KMS-11 (cell line): ENCODE data around the gene GOT1.

Experiments
- H2AFZ ChIP-seq: fragments of 200-600 bp; sonication (generic); 2 replicates; pipeline ENCODE4 v1.6.1; 2016; ENCODE audit warnings: antibody characterized with exemption, mixed run types, low read depth
- H3K27ac ChIP-seq: fragments of 200-600 bp; sonication (generic); 2 replicates; pipeline ENCODE4 v1.6.1; 2016; ENCODE audit warnings: mild to moderate bottlenecking, mixed run types
- H3K27me3 ChIP-seq: fragments of 200-600 bp; sonication (generic); 2 replicates; pipeline ENCODE4 v1.6.1; 2017; ENCODE audit warnings: mild to moderate bottlenecking, low read depth, mixed run types, moderate library complexity; ENCODE audit not compliant: insufficient read depth
- H3K36me3 ChIP-seq: fragments of 200-600 bp; sonication (generic); 2 replicates; pipeline ENCODE4 v1.6.1; 2017; ENCODE audit warnings: mild to moderate bottlenecking, mixed run types; ENCODE audit not compliant: insufficient read depth
- H3K4me1 ChIP-seq: fragments of 200-600 bp; sonication (generic); 2 replicates; pipeline ENCODE4 v1.6.1; 2016; ENCODE audit warnings: mild to moderate bottlenecking, low read depth, mixed run types; ENCODE audit not compliant: poor library complexity, severe bottlenecking
- H3K4me2 ChIP-seq: fragments of 200-600 bp; sonication (generic); 2 replicates; pipeline ENCODE4 v1.7.0; 2016; ENCODE audit warnings: mild to moderate bottlenecking, mixed run types
- H3K4me3 ChIP-seq: fragments of 200-600 bp; sonication (generic); IDR thresholded peaks from 2 replicates; pipeline ENCODE4 v1.6.1; 2017; ENCODE audit warnings: low read depth, low read length, mixed read lengths; ENCODE audit not compliant: insufficient read depth
- H3K79me2 ChIP-seq: fragments of 200-600 bp; sonication (generic); 2 replicates; pipeline ENCODE4 v1.6.1; 2016; ENCODE audit warnings: low read depth, mixed run types; ENCODE audit not compliant: insufficient read depth
- H3K9ac ChIP-seq: fragments of 200-600 bp; sonication (generic); 2 replicates; pipeline ENCODE4 v1.6.1; 2016; ENCODE audit warnings: mild to moderate bottlenecking, mixed run types
- H4K20me1 ChIP-seq: fragments of 200-600 bp; sonication (generic); 2 replicates; pipeline ENCODE4 v1.6.1; 2016; ENCODE audit warnings: mild to moderate bottlenecking, mixed run types; ENCODE audit not compliant: insufficient read depth
- TF ChIP-seq, protein P1 (sequence below): fragments of 200-600 bp; sonication (generic); conservative IDR thresholded peaks from 2 replicates; pipeline ENCODE4 v1.6.1; 2017; ENCODE audit warnings: low read depth, mild to moderate bottlenecking, antibody characterized with exemption, low read length, moderate library complexity, mixed read lengths

The GOT1 gene

DNA sequence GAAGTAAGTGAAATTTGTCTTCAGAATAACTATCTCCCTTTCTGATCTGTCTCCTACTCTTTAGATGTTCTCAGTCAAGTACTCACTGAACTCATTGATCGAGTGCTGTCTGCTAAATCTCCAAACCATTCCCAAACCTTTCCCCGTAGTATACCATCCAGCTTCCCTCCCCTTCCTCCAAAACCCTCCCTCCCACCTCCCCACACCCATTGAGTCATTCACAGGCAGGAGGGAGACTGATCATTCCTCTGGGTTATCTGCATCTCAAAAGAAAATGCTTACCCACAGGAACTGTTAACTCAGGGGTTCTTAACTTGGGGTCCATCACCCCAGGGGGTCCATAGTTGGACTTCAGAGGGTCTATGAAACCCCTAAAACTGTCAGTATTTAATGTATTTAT lies 37.4 kb downstream of the GOT1 start:
- Histone ChIP-seq H2AFZ (no peak overlapping the region), H3K4me1 (no peaks in the 10 kb centered on the region), H3K4me3 (no peak overlapping the region), H3K27ac (no peak overlapping the region), H3K4me2 (no peak overlapping the region; the same call in 1 of the 2 replicates), H4K20me1 (no peaks in the 10 kb centered on the region), H3K36me3 (no peaks in the 10 kb centered on the region), H3K9ac (no peak overlapping the region), H3K79me2 (no peaks in the 10 kb centered on the region), H3K27me3 (no peaks in the 10 kb centered on the region)
- TF ChIP-seq, protein P1, sequence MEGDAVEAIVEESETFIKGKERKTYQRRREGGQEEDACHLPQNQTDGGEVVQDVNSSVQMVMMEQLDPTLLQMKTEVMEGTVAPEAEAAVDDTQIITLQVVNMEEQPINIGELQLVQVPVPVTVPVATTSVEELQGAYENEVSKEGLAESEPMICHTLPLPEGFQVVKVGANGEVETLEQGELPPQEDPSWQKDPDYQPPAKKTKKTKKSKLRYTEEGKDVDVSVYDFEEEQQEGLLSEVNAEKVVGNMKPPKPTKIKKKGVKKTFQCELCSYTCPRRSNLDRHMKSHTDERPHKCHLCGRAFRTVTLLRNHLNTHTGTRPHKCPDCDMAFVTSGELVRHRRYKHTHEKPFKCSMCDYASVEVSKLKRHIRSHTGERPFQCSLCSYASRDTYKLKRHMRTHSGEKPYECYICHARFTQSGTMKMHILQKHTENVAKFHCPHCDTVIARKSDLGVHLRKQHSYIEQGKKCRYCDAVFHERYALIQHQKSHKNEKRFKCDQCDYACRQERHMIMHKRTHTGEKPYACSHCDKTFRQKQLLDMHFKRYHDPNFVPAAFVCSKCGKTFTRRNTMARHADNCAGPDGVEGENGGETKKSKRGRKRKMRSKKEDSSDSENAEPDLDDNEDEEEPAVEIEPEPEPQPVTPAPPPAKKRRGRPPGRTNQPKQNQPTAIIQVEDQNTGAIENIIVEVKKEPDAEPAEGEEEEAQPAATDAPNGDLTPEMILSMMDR = no peak

DNA sequence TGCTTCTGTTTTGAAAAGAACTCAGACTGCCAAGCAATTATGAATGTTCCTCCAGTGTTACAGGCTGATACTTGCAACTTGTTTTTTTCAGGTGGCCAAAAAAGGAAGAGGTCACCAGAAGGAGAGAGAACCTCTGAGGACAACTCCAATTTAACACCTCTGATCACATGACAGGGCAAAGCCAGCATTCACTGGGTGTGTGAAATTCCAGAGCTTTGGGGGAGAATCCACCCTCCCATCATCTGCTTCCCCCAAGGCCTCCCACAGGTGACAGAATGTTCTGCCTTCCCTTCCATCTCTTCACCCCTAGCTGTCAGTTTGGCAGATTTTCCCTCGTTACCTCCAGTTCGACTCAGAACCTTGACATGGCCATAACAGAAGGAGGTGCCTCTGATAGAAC lies 39.1 kb downstream of the GOT1 start:
- no peak overlapping the region for H3K9ac ChIP-seq
- no peak overlapping the region for H3K4me3 ChIP-seq
- H3K36me3 ChIP-seq = no peaks in the 10 kb centered on the region
- TF ChIP-seq, protein P1 = no peak
- H3K27me3 ChIP-seq = no peaks in the 10 kb centered on the region
- no peak overlapping the region for H2AFZ ChIP-seq
- no peaks in the 10 kb centered on the region for H3K4me1 ChIP-seq
- H4K20me1 ChIP-seq = no peaks in the 10 kb centered on the region
- no peak overlapping the region for H3K4me2 ChIP-seq
- H3K79me2 ChIP-seq = no peaks in the 10 kb centered on the region
- H3K27ac ChIP-seq = no peak overlapping the region

DNA sequence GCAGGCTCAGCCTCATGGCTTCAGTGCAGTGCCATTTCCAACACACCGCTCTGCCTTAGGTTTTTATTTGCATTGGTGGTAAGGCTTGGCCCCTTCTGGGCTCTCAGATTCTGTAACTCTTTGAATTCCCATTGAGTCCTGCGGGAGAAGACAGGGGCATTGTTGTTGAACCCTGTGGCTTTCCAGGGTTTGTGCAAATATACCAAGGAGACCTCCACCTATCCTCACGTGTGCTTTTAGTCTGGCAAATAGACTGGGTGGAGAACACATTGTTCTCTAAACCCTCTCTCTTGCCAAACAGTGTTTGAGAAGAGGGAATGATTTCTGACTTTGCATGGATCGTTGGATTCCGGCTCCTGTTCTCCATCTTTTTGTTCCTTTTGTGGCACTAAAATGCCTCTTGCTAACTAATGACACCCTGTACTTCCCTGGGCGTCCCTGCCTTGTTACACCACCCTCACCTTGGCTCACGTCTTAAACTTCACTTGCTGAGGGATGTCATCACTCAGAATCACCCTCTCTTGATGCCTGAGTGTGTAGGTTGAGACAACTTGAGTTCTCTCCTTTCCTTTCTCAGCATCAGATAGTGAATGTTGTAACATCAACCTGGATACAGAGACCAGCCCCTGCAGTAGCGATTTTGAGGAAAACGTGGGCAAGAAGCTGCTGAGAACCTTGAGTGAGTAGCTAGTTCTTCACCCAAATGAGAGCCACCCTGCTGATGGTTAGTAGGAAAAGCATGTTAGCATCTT lies 40.5 kb downstream of the GOT1 start:
- Histone ChIP-seq H4K20me1 (no peaks in the 10 kb centered on the region), H3K27me3 (no peaks in the 10 kb centered on the region), H3K4me3 (no peak overlapping the region), H3K9ac (no peak overlapping the region), H3K79me2 (no peaks in the 10 kb centered on the region), H3K36me3 (no peaks in the 10 kb centered on the region), H3K4me1 (peaks cover 4% of the 10 kb centered on the region), H3K27ac (no peak overlapping the region), H3K4me2 (no peak overlapping the region), H2AFZ (no peak overlapping the region)
- TF ChIP-seq, protein P1 = no peak

DNA sequence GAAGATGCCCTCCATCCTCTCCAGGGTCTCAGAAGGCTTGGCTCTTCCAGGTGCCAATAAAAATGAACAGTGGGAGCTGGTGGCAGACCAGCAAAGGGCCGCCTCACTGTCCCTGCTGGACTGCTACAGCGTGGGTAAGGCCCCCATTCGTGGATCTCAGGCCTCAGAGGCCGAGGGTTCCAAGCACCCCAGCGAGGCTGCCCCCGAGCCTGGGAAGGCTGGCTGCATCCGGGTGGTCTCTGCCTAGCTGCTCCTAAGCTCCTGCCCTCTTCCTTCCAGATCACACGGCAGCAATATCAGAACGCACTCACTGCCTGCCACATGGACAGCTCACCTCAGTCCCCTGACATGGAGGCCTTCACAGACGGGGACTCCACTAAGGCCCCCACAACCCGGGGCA lies 42.9 kb downstream of the GOT1 start:
- H3K9ac ChIP-seq = no peak overlapping the region
- H3K4me1 ChIP-seq = peaks cover 4% of the 10 kb centered on the region
- H4K20me1 ChIP-seq = no peaks in the 10 kb centered on the region
- TF ChIP-seq, protein P1 = no peak
- H3K4me3 ChIP-seq = no peak overlapping the region
- H3K36me3 ChIP-seq = no peaks in the 10 kb centered on the region
- H3K27me3 ChIP-seq = no peaks in the 10 kb centered on the region
- H3K4me2 ChIP-seq = no peak overlapping the region
- no peak overlapping the region for H2AFZ ChIP-seq
- no peaks in the 10 kb centered on the region for H3K79me2 ChIP-seq
- no peak overlapping the region for H3K27ac ChIP-seq
